Measurements from ENCODE around the gene ARMH1.
A peak's percentile ranks its signal among the peaks of the same experiment; 100 is the strongest.

The ARMH1 gene

GRCh38 chr1:44672254-44672955 is 2.1 kb upstream of the ARMH1 start:
- no peak overlapping the region for H3K9ac ChIP-seq
- H3K27ac ChIP-seq: no peak overlapping the region
- TF ChIP-seq CTCF (conservative IDR thresholded peaks at IDR 0.05; ENCODE audit: low read depth, low read length): no peak
- no peaks in the 10 kb centered on the region for H3K36me3 ChIP-seq (ENCODE audit: insufficient read depth)
- no peak overlapping the region for H3K4me3 ChIP-seq (IDR thresholded peaks at IDR 0.05; ENCODE audit: insufficient read depth, low read depth, low read length)
- H2AFZ ChIP-seq (ENCODE audit: low read depth): no peak overlapping the region
- H3K4me1 ChIP-seq (ENCODE audit: low read depth, poor library complexity, severe bottlenecking): peaks cover 42% of the 10 kb centered on the region
- no peaks in the 10 kb centered on the region for H3K79me2 ChIP-seq (ENCODE audit: insufficient read depth, low read depth)
- no peaks in the 10 kb centered on the region for H3K27me3 ChIP-seq (ENCODE audit: insufficient read depth, low read depth)
- H4K20me1 ChIP-seq (ENCODE audit: insufficient read depth): no peaks in the 10 kb centered on the region
- H3K4me2 ChIP-seq: no peak overlapping the region

DNA sequence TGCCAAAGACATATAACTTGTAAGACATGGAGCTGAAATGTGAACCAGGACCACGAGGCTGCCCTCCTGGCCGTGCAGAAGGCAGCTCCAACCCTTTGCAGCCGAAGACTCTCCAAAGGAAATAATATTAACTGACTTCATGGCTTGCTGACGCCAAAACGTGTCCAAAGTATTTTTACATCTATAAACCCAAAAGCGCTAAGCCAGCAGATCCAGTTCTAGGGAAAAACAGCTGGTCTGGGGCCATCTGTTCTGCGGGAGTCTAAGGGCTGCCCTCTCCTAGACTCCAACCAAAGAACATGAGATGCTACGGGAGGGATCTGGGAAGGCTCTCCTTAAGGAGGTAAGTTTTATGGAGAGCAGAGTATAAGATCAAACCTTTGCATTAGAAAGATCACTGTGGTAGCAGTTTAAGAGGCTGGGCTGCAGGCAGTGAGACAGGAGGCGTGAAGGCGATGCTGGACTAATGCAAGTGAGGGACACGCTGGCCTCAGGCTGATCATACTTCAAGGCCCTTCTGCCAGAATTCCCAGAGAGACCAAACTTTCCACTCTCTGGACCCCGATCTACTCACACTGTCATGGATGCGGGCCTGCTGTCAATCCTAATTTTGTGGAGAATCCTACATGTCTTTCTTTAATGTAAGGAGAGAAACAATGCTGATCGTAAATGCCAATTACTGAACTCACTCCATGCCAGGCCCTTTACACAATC is 1.4 kb upstream of the ARMH1 start:
- Histone ChIP-seq H4K20me1 (ENCODE audit: insufficient read depth) (no peaks in the 10 kb centered on the region), H3K79me2 (ENCODE audit: insufficient read depth, low read depth) (no peaks in the 10 kb centered on the region), H3K4me1 (ENCODE audit: low read depth, poor library complexity, severe bottlenecking) (peaks cover 43% of the 10 kb centered on the region), H2AFZ (ENCODE audit: low read depth) (peak overlapping the region; percentile 80; the same call in 1 of the 2 replicates), H3K9ac (no peak overlapping the region), H3K4me3 (IDR thresholded peaks at IDR 0.05; ENCODE audit: insufficient read depth, low read depth, low read length) (no peak overlapping the region), H3K27ac (no peak overlapping the region), H3K36me3 (ENCODE audit: insufficient read depth) (no peaks in the 10 kb centered on the region), H3K4me2 (peak overlapping the region; percentile 82), H3K27me3 (ENCODE audit: insufficient read depth, low read depth) (no peaks in the 10 kb centered on the region)
- no peak for TF ChIP-seq CTCF (conservative IDR thresholded peaks at IDR 0.05; ENCODE audit: low read depth, low read length)

GRCh38 chr1:44673675-44674112 is 820 bp upstream of the ARMH1 start:
- no peaks in the 10 kb centered on the region for H4K20me1 ChIP-seq (ENCODE audit: insufficient read depth)
- peak overlapping the region; percentile 70; the same call in 1 of the 2 replicates for H3K9ac ChIP-seq
- H3K27me3 ChIP-seq (ENCODE audit: insufficient read depth, low read depth): no peaks in the 10 kb centered on the region
- H3K27ac ChIP-seq: no peak overlapping the region
- no peaks in the 10 kb centered on the region for H3K79me2 ChIP-seq (ENCODE audit: insufficient read depth, low read depth)
- peak overlapping the region; percentile 82 for H3K4me2 ChIP-seq
- peaks cover 43% of the 10 kb centered on the region for H3K4me1 ChIP-seq (ENCODE audit: low read depth, poor library complexity, severe bottlenecking)
- H2AFZ ChIP-seq (ENCODE audit: low read depth): peak overlapping the region; percentile 80
- H3K36me3 ChIP-seq (ENCODE audit: insufficient read depth): no peaks in the 10 kb centered on the region
- peak overlapping the region; percentile 84 for H3K4me3 ChIP-seq (IDR thresholded peaks at IDR 0.05; ENCODE audit: insufficient read depth, low read depth, low read length)
- TF ChIP-seq CTCF (conservative IDR thresholded peaks at IDR 0.05; ENCODE audit: low read depth, low read length): no peak

DNA sequence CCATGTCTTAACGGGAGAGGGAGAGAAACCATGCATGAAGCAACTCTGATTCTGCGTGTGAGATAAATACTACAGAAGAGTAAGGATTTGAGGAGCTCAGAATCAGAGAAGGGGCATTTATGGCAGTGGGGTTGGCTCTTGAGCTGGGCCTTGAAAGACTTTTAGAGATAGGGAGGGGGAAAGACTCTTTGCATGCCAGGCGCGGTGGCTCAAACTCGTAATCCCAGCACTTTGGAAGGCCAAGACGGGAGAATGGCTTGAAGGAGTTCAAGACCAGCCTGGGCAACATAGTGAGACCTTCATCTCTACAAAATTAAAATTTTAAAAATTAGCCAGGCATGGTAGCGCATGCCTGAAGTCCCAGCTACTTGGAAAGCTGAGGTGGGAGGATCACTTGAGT is 672 bp downstream of the ARMH1 start:
- H3K79me2 ChIP-seq (ENCODE audit: insufficient read depth, low read depth): no peaks in the 10 kb centered on the region
- no peak overlapping the region for H3K27ac ChIP-seq
- H3K27me3 ChIP-seq (ENCODE audit: insufficient read depth, low read depth): no peaks in the 10 kb centered on the region
- no peaks in the 10 kb centered on the region for H4K20me1 ChIP-seq (ENCODE audit: insufficient read depth)
- no peak for TF ChIP-seq CTCF (conservative IDR thresholded peaks at IDR 0.05; ENCODE audit: low read depth, low read length)
- no peak overlapping the region for H3K9ac ChIP-seq
- H3K36me3 ChIP-seq (ENCODE audit: insufficient read depth): no peaks in the 10 kb centered on the region
- H2AFZ ChIP-seq (ENCODE audit: low read depth): peak overlapping the region; percentile 80
- H3K4me1 ChIP-seq (ENCODE audit: low read depth, poor library complexity, severe bottlenecking): peaks cover 43% of the 10 kb centered on the region
- peak overlapping the region; percentile 7; the same call in 1 of the 2 replicates for H3K4me2 ChIP-seq
- H3K4me3 ChIP-seq (IDR thresholded peaks at IDR 0.05; ENCODE audit: insufficient read depth, low read depth, low read length): no peak overlapping the region
